OCI-LY7 (cell line): ENCODE measurements around the gene SHROOM3.

ENCODE experiments used
- EZH2phosphoT487 ChIP-seq: fragments of 200-600 bp; sonication (generic); IDR thresholded peaks from 2 replicates; pipeline ENCODE4 v1.6.1; 2018; ENCODE audit warnings: low read depth, borderline replicate concordance, mild to moderate bottlenecking, mixed run types, antibody characterized with exemption, low read length, moderate library complexity, mixed read lengths
- TF ChIP-seq, protein P1 (sequence below): fragments of 200-600 bp; sonication (generic); conservative IDR thresholded peaks from 2 replicates; pipeline ENCODE4 v1.5.1; 2014; ENCODE audit warnings: mild to moderate bottlenecking, antibody characterized with exemption, low read length, moderate library complexity, mixed read lengths

DNA sequence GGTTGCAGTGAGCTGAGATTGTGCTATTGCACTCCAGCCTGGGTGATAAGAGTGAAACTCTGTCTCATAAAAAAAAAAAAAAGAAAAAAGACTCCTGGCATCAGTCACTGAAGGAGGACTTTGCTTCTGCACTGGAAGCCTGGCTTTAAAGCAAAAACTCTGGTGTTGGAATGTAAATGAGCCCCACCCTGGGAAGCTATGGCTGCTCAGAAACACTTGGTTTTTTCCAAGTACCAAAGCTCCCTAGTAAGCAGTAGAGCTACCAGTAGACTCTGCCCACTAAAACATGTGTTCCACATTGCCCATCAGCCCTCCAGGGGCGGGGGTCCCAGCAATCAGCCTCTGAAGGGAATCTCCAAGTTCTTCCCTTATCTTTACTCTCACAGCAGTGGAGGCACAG, 154.4 kb downstream of the SHROOM3 start:
- TF ChIP-seq, protein P1, sequence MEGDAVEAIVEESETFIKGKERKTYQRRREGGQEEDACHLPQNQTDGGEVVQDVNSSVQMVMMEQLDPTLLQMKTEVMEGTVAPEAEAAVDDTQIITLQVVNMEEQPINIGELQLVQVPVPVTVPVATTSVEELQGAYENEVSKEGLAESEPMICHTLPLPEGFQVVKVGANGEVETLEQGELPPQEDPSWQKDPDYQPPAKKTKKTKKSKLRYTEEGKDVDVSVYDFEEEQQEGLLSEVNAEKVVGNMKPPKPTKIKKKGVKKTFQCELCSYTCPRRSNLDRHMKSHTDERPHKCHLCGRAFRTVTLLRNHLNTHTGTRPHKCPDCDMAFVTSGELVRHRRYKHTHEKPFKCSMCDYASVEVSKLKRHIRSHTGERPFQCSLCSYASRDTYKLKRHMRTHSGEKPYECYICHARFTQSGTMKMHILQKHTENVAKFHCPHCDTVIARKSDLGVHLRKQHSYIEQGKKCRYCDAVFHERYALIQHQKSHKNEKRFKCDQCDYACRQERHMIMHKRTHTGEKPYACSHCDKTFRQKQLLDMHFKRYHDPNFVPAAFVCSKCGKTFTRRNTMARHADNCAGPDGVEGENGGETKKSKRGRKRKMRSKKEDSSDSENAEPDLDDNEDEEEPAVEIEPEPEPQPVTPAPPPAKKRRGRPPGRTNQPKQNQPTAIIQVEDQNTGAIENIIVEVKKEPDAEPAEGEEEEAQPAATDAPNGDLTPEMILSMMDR, result no peak
- TF ChIP-seq EZH2phosphoT487, result no peak
